Activated naive CD8-positive, alpha-beta T cell treated with anti-CD3 and anti-CD28 coated beads, Interleukin-2, amount 50 U/mL, for 24 hours (primary cell): ENCODE measurements around the gene RAPGEF5.

ENCODE experiments used
- ATAC-seq: fragments of 150-1000 bp; cut with Tn5 transposase; one replicate; pipeline ENCODE4 v1.10.0; 2021
- DNase-seq: peaks from one replicate; pipeline ENCODE4 v3.0.0; 2021
- H3K27ac Mint-ChIP-seq: one replicate; pipeline ENCODE4 v1.8.0; 2021; ENCODE audit warnings: mild to moderate bottlenecking, mixed read lengths
- H3K27me3 Mint-ChIP-seq: one replicate; pipeline ENCODE4 v1.8.0; 2021; ENCODE audit warnings: mixed read lengths
- H3K36me3 Mint-ChIP-seq: one replicate; pipeline ENCODE4 v1.8.0; 2021; ENCODE audit warnings: low read depth, mixed read lengths
- H3K4me1 Mint-ChIP-seq: one replicate; pipeline ENCODE4 v1.8.0; 2021; ENCODE audit warnings: mixed read lengths
- H3K4me3 Mint-ChIP-seq: one replicate; pipeline ENCODE4 v1.8.0; 2021; ENCODE audit warnings: mild to moderate bottlenecking, moderate library complexity, mixed read lengths
- H3K9me3 Mint-ChIP-seq: one replicate; pipeline ENCODE4 v1.8.0; 2021; ENCODE audit warnings: mixed read lengths

The RAPGEF5 gene

DNA sequence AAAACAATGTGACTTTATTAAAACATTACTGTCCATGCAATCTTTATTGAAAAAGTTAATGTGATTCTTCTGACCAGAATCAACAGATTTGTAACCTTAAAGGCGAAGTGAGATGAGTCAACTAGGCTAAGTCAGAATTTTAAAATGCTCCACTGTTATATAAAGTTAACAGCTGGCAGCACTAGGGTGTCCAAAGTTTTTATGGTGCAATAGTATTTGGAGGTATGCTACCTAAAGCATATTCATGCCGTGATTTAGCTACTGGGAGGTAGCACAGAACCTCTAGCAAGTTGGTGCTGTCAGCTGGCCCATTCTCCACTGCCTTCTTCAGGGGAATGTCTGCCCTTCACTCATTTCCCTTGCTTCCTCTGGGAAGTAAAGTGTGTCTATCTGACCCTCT, 126.7 kb downstream of the RAPGEF5 start:
- Mint-ChIP-seq H3K27ac (no peak overlapping the region), H3K36me3 (no peaks in the 10 kb centered on the region), H3K9me3 (no peaks in the 10 kb centered on the region), H3K27me3 (no peaks in the 10 kb centered on the region), H3K4me1 (no peaks in the 10 kb centered on the region), H3K4me3 (no peak overlapping the region)
- no peak for DNase-seq
- ATAC-seq: no peak

- no peak overlapping the region for H3K27ac Mint-ChIP-seq
- ATAC-seq (no peak), DNase-seq (no peak)
- no peak overlapping the region for H3K4me3 Mint-ChIP-seq
- no peaks in the 10 kb centered on the region for H3K4me1 Mint-ChIP-seq
- H3K27me3 Mint-ChIP-seq: no peaks in the 10 kb centered on the region
- H3K9me3 Mint-ChIP-seq: no peaks in the 10 kb centered on the region
- H3K36me3 Mint-ChIP-seq: no peaks in the 10 kb centered on the region
Observed at GRCh38 chr7:22229148-22229547, 127.8 kb downstream of the RAPGEF5 start.

- Mint-ChIP-seq H3K4me3 (no peak overlapping the region), H3K9me3 (no peaks in the 10 kb centered on the region), H3K27ac (no peak overlapping the region), H3K36me3 (peaks cover 2% of the 10 kb centered on the region), H3K27me3 (no peaks in the 10 kb centered on the region), H3K4me1 (no peaks in the 10 kb centered on the region)
- no peak for DNase-seq
- ATAC-seq: no peak
Observed at GRCh38 chr7:22223807-22224206, 133.1 kb downstream of the RAPGEF5 start.

GRCh38 chr7:22220941-22221340, 136.0 kb downstream of the RAPGEF5 start:
- no peak overlapping the region for H3K27ac Mint-ChIP-seq
- no peaks in the 10 kb centered on the region for H3K4me1 Mint-ChIP-seq
- H3K4me3 Mint-ChIP-seq: no peak overlapping the region
- H3K9me3 Mint-ChIP-seq: no peaks in the 10 kb centered on the region
- peaks cover 2% of the 10 kb centered on the region for H3K36me3 Mint-ChIP-seq
- no peaks in the 10 kb centered on the region for H3K27me3 Mint-ChIP-seq
- ATAC-seq: no peak
- no peak for DNase-seq

GRCh38 chr7:22219739-22220493, 137.0 kb downstream of the RAPGEF5 start:
- no peaks in the 10 kb centered on the region for H3K9me3 Mint-ChIP-seq
- no peaks in the 10 kb centered on the region for H3K4me1 Mint-ChIP-seq
- H3K27ac Mint-ChIP-seq: no peak overlapping the region
- DNase-seq (no peak), ATAC-seq (no peak)
- peaks cover 5% of the 10 kb centered on the region for H3K27me3 Mint-ChIP-seq
- no peak overlapping the region for H3K4me3 Mint-ChIP-seq
- peaks cover 2% of the 10 kb centered on the region for H3K36me3 Mint-ChIP-seq

- Mint-ChIP-seq H3K36me3 (peaks cover 2% of the 10 kb centered on the region), H3K27ac (no peak overlapping the region), H3K9me3 (no peaks in the 10 kb centered on the region), H3K27me3 (peaks cover 9% of the 10 kb centered on the region), H3K4me1 (no peaks in the 10 kb centered on the region), H3K4me3 (no peak overlapping the region)
- ATAC-seq: no peak
- DNase-seq: no peak
Observed at GRCh38 chr7:22219036-22219435, 137.9 kb downstream of the RAPGEF5 start.

DNA sequence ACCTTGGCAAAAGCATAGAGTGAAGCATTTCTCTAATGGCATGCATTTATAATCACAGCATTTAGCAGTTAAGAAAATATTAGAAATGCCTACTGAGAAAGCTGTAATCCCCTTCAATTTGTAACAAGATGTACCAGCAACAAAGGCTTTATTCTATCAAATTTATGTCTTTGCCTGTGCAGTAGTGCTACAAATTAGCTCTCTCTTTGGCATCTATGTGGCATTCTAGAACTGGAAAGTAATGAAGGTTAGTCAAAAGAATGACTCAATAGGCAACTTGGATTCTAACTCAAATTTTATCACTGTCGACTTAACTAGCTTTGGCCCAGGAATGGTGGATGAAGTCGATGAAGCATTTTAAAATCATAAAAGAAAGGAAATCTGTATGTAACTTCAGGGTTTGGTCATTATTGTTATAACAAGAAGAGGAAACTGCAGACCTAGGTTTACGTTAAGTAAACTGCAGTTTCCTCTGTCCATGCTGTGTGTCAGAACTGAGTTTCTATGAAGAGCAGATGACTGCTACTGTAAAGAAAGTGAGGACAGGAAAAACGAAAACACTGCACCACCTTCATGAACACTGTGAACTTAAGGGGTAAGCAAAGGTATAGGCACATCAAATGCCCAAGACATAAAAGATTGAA, 140.0 kb downstream of the RAPGEF5 start:
- no peak overlapping the region for H3K4me3 Mint-ChIP-seq
- H3K27me3 Mint-ChIP-seq: peaks cover 12% of the 10 kb centered on the region
- H3K4me1 Mint-ChIP-seq: no peaks in the 10 kb centered on the region
- peaks cover 2% of the 10 kb centered on the region for H3K36me3 Mint-ChIP-seq
- DNase-seq (no peak), ATAC-seq (no peak)
- H3K9me3 Mint-ChIP-seq: no peaks in the 10 kb centered on the region
- no peak overlapping the region for H3K27ac Mint-ChIP-seq

DNA sequence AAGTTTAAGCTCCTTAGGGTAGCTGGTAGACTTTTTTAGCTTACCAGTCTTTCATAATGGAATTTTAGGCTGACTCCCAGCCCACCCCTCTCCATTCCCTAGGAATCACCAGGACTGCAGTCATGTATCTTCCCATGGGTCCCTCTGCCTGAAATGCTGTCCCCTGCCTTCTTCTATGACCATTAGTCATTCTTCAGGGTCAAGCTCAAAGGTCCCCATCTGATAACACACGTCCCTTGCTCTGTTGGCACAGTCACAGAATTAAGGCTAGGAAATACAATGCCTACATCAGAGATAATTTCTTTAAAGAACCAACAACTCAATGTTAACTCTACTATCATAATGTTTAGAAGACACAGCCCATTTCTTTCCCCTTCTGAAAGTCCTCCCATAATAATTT, 140.6 kb downstream of the RAPGEF5 start:
- Mint-ChIP-seq H3K9me3 (no peaks in the 10 kb centered on the region), H3K36me3 (no peaks in the 10 kb centered on the region), H3K27ac (no peak overlapping the region), H3K4me3 (no peak overlapping the region), H3K4me1 (no peaks in the 10 kb centered on the region), H3K27me3 (peaks cover 12% of the 10 kb centered on the region)
- no peak for DNase-seq
- no peak for ATAC-seq

GRCh38 chr7:22214000-22214399, 143.0 kb downstream of the RAPGEF5 start:
- H3K9me3 Mint-ChIP-seq: no peaks in the 10 kb centered on the region
- peaks cover 5% of the 10 kb centered on the region for H3K4me1 Mint-ChIP-seq

GRCh38 chr7:22213081-22213480, 143.9 kb downstream of the RAPGEF5 start:
- H3K27ac Mint-ChIP-seq: no peak overlapping the region
- peaks cover 5% of the 10 kb centered on the region for H3K4me1 Mint-ChIP-seq
- H3K4me3 Mint-ChIP-seq: no peak overlapping the region
- H3K9me3 Mint-ChIP-seq: no peaks in the 10 kb centered on the region
- no peaks in the 10 kb centered on the region for H3K36me3 Mint-ChIP-seq
- DNase-seq (no peak), ATAC-seq (no peak)
- H3K27me3 Mint-ChIP-seq: peaks cover 12% of the 10 kb centered on the region

More at GRCh38 chr7:22214000-22214399, 143.0 kb downstream of the RAPGEF5 start:
- Mint-ChIP-seq H3K27me3 (peaks cover 12% of the 10 kb centered on the region), H3K27ac (no peak overlapping the region), H3K36me3 (no peaks in the 10 kb centered on the region), H3K4me3 (no peak overlapping the region)
- ATAC-seq (no peak), DNase-seq (no peak)

- Mint-ChIP-seq H3K4me3 (no peak overlapping the region), H3K9me3 (no peaks in the 10 kb centered on the region), H3K4me1 (peaks cover 5% of the 10 kb centered on the region), H3K36me3 (no peaks in the 10 kb centered on the region), H3K27ac (no peak overlapping the region), H3K27me3 (peaks cover 12% of the 10 kb centered on the region)
- no peak for DNase-seq
- no peak for ATAC-seq
Observed at GRCh38 chr7:22210967-22211366, 146.0 kb downstream of the RAPGEF5 start.

DNA sequence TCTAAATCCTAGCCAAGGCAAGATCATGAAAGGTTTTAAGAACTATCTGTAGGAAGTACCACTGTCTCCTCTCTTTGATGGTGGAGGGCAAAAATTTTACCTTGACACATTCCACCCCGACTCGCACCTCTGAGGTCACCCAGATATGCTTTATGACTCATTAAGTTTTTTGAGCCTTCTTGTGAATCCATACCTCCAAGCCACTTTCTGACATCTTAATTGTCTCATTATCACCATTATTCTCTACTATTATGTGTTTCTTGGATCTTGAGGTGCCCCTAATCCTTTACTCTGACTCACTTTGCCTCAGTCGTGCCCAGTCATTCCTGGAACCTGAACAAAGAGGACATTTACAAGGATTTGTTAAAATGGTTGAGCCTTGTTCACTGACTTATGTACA, 146.6 kb downstream of the RAPGEF5 start:
- no peak for ATAC-seq
- Mint-ChIP-seq H3K27ac (no peak overlapping the region), H3K36me3 (no peaks in the 10 kb centered on the region), H3K27me3 (peaks cover 11% of the 10 kb centered on the region), H3K4me1 (peaks cover 5% of the 10 kb centered on the region), H3K9me3 (no peaks in the 10 kb centered on the region), H3K4me3 (no peak overlapping the region)
- DNase-seq: no peak

DNA sequence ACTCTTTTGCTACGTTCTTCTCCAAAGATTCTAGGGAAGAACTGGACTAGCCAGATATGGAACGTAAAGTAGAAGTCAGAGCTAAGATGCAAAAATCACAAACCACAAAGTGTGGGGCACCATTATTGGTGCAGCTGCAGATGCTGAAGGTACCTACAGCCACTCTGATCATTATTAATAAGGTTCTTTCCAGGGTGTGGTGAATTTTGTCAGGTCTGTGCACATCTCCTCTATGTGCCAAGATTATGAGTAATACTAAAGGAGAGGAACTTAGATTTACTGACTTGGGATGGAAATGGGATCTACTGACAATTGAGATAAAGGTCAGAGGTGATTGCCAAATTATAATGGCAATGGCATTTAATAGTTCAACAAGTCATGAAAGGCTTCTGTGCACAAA, 148.2 kb downstream of the RAPGEF5 start:
- Mint-ChIP-seq H3K4me3 (no peak overlapping the region), H3K27ac (no peak overlapping the region), H3K36me3 (no peaks in the 10 kb centered on the region), H3K27me3 (peaks cover 3% of the 10 kb centered on the region), H3K9me3 (no peaks in the 10 kb centered on the region), H3K4me1 (peaks cover 5% of the 10 kb centered on the region)
- ATAC-seq: no peak
- DNase-seq: no peak

DNA sequence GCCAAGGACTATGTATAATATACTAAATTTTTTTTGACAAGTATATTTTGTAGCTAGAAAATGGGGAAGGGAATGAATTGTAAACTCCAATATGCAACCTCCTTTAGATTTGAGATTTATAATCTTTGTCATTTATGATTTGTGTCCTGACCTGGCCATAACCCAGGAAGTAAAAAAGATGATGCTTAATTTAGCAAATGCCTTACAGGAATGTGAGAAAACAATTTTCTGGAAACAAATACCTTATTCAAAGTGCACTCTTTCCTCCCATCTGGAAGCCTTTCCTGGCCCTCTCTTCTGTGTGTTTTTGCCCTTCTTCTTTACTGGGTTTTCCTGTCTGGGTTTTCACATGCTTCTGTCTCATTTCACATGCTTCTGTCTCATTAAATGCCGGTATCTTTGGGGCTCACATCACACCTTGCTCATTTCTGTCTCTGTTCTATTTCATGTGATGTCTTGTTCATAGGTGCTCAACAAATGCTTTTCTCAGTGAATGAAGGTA, 149.2 kb downstream of the RAPGEF5 start:
- ATAC-seq (no peak), DNase-seq (no peak)
- no peaks in the 10 kb centered on the region for H3K9me3 Mint-ChIP-seq
- H3K27ac Mint-ChIP-seq: no peak overlapping the region
- H3K4me3 Mint-ChIP-seq: no peak overlapping the region
- no peaks in the 10 kb centered on the region for H3K36me3 Mint-ChIP-seq
- peaks cover 3% of the 10 kb centered on the region for H3K27me3 Mint-ChIP-seq
- H3K4me1 Mint-ChIP-seq: peaks cover 5% of the 10 kb centered on the region

DNA sequence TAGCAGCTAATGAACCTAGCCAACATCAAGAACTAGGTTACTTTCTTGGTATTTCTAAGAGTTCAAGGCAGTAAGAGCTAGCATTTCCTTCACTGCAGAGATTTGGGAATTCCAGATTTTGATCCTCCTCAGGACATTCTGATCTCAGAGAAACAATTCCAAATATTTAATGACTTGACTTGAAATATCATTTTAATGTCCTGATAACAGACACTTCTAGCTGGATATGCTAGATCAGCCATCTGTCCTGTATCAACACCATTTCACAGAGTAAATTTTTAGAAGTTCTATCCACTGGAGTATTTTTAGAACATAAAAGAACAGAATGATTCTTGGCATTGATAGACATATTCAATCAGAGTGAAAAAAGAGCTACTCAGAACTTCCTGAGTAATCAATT, 151.3 kb downstream of the RAPGEF5 start:
- DNase-seq: no peak
- no peaks in the 10 kb centered on the region for H3K36me3 Mint-ChIP-seq
- no peaks in the 10 kb centered on the region for H3K9me3 Mint-ChIP-seq

More for the DNA sequence above, 151.3 kb downstream of the RAPGEF5 start:
- no peak for ATAC-seq
- H3K4me1 Mint-ChIP-seq: peaks cover 5% of the 10 kb centered on the region
- no peak overlapping the region for H3K27ac Mint-ChIP-seq
- H3K27me3 Mint-ChIP-seq: no peaks in the 10 kb centered on the region
- no peak overlapping the region for H3K4me3 Mint-ChIP-seq
